WTC11 (cell line): ENCODE data around the gene FAXDC2. TPM values are rescaled to one million over a fixed set of nuclear protein-coding genes. Genes with fewer than 3 reads are reported as not detected.

ENCODE experiments used
- ATAC-seq: fragments of 200-7000 bp; cut with Tn5 transposase; 2 replicates; pipeline ENCODE4 v1.10.0; 2021; ENCODE audit warnings: mild to moderate bottlenecking, moderate library complexity
- CTCF ChIA-PET: fragments of 300-600 bp; sonication (Branson Sonifier 250); formaldehyde crosslinking; loops from one replicate; lab custom pipeline; 2021; ENCODE audit warnings: antibody characterized with exemption; lab: Charles Lee
- POLR2A ChIA-PET: fragments of 350-600 bp; sonication (Branson Sonifier 250); formaldehyde crosslinking; loops from one replicate; lab custom pipeline; 2021; ENCODE audit warnings: antibody characterized with exemption; lab: Charles Lee
- DNase-seq: peaks from one replicate; pipeline ENCODE4 v3.0.0; 2021; ENCODE audit warnings: low spot score
- H3K27ac Mint-ChIP-seq: 2 replicates; pipeline ENCODE4 v1.8.0; 2021; ENCODE audit warnings: mixed read lengths
- H3K27me3 Mint-ChIP-seq: 2 replicates; pipeline ENCODE4 v1.8.0; 2021; ENCODE audit warnings: low read depth, mild to moderate bottlenecking, moderate library complexity, mixed read lengths
- H3K36me3 Mint-ChIP-seq: 2 replicates; pipeline ENCODE4 v1.8.0; 2021; ENCODE audit warnings: mixed read lengths
- H3K4me1 Mint-ChIP-seq: 2 replicates; pipeline ENCODE4 v1.8.0; 2022; ENCODE audit warnings: mixed read lengths
- H3K4me3 Mint-ChIP-seq: 2 replicates; pipeline ENCODE4 v1.8.0; 2021; ENCODE audit warnings: mild to moderate bottlenecking, moderate library complexity, mixed read lengths
- H3K9me3 Mint-ChIP-seq: 2 replicates; pipeline ENCODE4 v1.8.0; 2021; ENCODE audit warnings: mixed read lengths
- ATF1 ChIP-seq: sonication (generic); formaldehyde crosslinking; IDR thresholded peaks from 2 replicates; pipeline ENCODE4 v1.8.1; 2023; ENCODE audit warnings: mild to moderate bottlenecking, moderate library complexity, missing genetic modification reagents
- ATF2 ChIP-seq: sonication (generic); formaldehyde crosslinking; IDR thresholded peaks from 2 replicates; pipeline ENCODE4 v1.8.1; 2022; ENCODE audit warnings: low read depth, missing genetic modification reagents, borderline replicate concordance
- ELF4 ChIP-seq: sonication (generic); formaldehyde crosslinking; IDR thresholded peaks from 2 replicates; pipeline ENCODE4 v1.8.1; 2022; ENCODE audit warnings: low read depth, mild to moderate bottlenecking, moderate library complexity, missing genetic modification reagents
- ESRRA ChIP-seq: sonication (generic); formaldehyde crosslinking; IDR thresholded peaks from 2 replicates; pipeline ENCODE4 v1.8.1; 2022; ENCODE audit warnings: mild to moderate bottlenecking, missing genetic modification reagents, borderline replicate concordance
- KAT7 ChIP-seq: sonication (generic); formaldehyde crosslinking; IDR thresholded peaks from 2 replicates; pipeline ENCODE4 v1.8.1; 2023; ENCODE audit warnings: missing genetic modification reagents, mild to moderate bottlenecking, borderline replicate concordance
- MYBL2 ChIP-seq: sonication (generic); formaldehyde crosslinking; IDR thresholded peaks from 2 replicates; pipeline ENCODE4 v1.8.1; 2023; ENCODE audit warnings: mild to moderate bottlenecking, moderate library complexity, missing genetic modification reagents
- RORB ChIP-seq: fragments of 250-450 bp; sonication (Bioruptor Pico); IDR thresholded peaks from 2 replicates; pipeline ENCODE4 v1.9.0; 2021; ENCODE audit warnings: mild to moderate bottlenecking
- SMAD4 ChIP-seq: sonication (generic); formaldehyde crosslinking; IDR thresholded peaks from 2 replicates; pipeline ENCODE4 v1.8.0; 2022; ENCODE audit warnings: mild to moderate bottlenecking, missing genetic modification reagents
- SP1 ChIP-seq: sonication (generic); formaldehyde crosslinking; conservative IDR thresholded peaks from 2 replicates; pipeline ENCODE4 v1.8.1; 2022; ENCODE audit warnings: missing genetic modification reagents
- TCF7 ChIP-seq: sonication (generic); formaldehyde crosslinking; IDR thresholded peaks from 2 replicates; pipeline ENCODE4 v1.8.0; 2022; ENCODE audit warnings: mild to moderate bottlenecking, low read depth, missing genetic modification reagents, moderate library complexity
- TP53 ChIP-seq: sonication (generic); formaldehyde crosslinking; IDR thresholded peaks from 2 replicates; pipeline ENCODE4 v1.8.1; 2023; ENCODE audit warnings: mild to moderate bottlenecking, missing genetic modification reagents
- ZNF232 ChIP-seq: sonication (generic); formaldehyde crosslinking; IDR thresholded peaks from 2 replicates; pipeline ENCODE4 v1.8.0; 2022; ENCODE audit warnings: mild to moderate bottlenecking, missing genetic modification reagents
- ZNF416 ChIP-seq: fragments of 250-450 bp; sonication (Bioruptor Pico); IDR thresholded peaks from 2 replicates; pipeline ENCODE4 v1.9.0; 2021; ENCODE audit warnings: mild to moderate bottlenecking, inconsistent platforms
- ZNF423 ChIP-seq: fragments of 250-450 bp; sonication (Bioruptor Pico); IDR thresholded peaks from 2 replicates; pipeline ENCODE4 v2.1.2; 2022; ENCODE audit warnings: mild to moderate bottlenecking, moderate library complexity
- ZNF532 ChIP-seq: fragments of 250-450 bp; sonication (Bioruptor Pico); IDR thresholded peaks from 2 replicates; pipeline ENCODE4 v1.9.0; 2021; ENCODE audit warnings: mild to moderate bottlenecking, borderline replicate concordance
- total RNA-seq: library from RNA; stranded (reverse); gene quantifications from 3 replicates; pipeline ENCODE4 v1.2.3, GENCODE V29; 2021
- TF ChIP-seq, protein P1 (sequence below): sonication (generic); formaldehyde crosslinking; IDR thresholded peaks from 2 replicates; pipeline ENCODE4 v1.8.0; 2022; ENCODE audit warnings: mild to moderate bottlenecking, missing genetic modification reagents
- TF ChIP-seq, protein P2 (sequence below): sonication (generic); formaldehyde crosslinking; IDR thresholded peaks from 2 replicates; pipeline ENCODE4 v1.8.1; 2022; ENCODE audit warnings: missing genetic modification reagents, borderline replicate concordance
- TF ChIP-seq, protein P3 (sequence below): sonication (generic); formaldehyde crosslinking; IDR thresholded peaks from 2 replicates; pipeline ENCODE4 v1.8.1; 2023; ENCODE audit warnings: mild to moderate bottlenecking, missing genetic modification reagents, moderate library complexity
- TF ChIP-seq, protein P4 (sequence below): sonication (generic); formaldehyde crosslinking; IDR thresholded peaks from 2 replicates; pipeline ENCODE4 v1.8.0; 2023; ENCODE audit warnings: missing genetic modification reagents

The FAXDC2 gene
- total RNA-seq, 1 experiment from 2014 or later: 3.9 TPM

DNA sequence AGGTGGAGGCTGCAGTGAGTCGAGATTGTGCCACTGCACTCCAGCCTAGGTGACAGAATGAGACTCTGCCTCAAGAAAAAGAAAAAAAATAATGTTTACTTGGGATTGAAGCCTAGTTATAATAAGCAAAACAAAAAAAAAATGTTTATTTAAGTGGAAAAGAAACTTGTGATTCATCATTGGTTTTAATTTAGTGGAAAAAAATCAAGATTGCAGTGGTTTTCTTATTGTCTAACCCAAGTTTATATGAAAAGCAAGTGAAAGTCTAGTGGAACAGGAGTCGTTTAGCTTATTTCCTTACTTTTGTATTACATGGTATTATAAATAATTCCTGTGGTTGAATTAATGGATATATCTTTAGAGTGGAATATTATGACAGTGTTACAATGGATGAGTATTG is 16.4 kb upstream of the FAXDC2 start:
- H3K4me1 Mint-ChIP-seq: no peaks in the 10 kb centered on the region; the same call in 1 of the 2 replicates
- no peak overlapping the region for H3K27ac Mint-ChIP-seq
- H3K36me3 Mint-ChIP-seq: peaks cover 63% of the 10 kb centered on the region
- H3K27me3 Mint-ChIP-seq: no peaks in the 10 kb centered on the region
- H3K9me3 Mint-ChIP-seq: no peaks in the 10 kb centered on the region
- ChIA-PET POLR2A (no interaction called here), CTCF (no interaction called here)
- TF ChIP-seq ESRRA (CRISPR knock-in tag) (no peak), SMAD4 (CRISPR knock-in tag) (no peak), ATF2 (CRISPR knock-in tag) (no peak), TCF7 (CRISPR knock-in tag) (no peak), SP1 (CRISPR knock-in tag) (no peak), ZNF416 (CRISPR knock-in tag) (no peak), ATF1 (CRISPR knock-in tag) (no peak), ELF4 (CRISPR knock-in tag) (no peak), RORB (CRISPR knock-in tag) (no peak), KAT7 (CRISPR knock-in tag) (no peak), ZNF423 (no peak), ZNF232 (no peak), TP53 (CRISPR knock-in tag) (no peak), MYBL2 (CRISPR knock-in tag) (no peak), ZNF532 (no peak)
- TF ChIP-seq, protein P1, sequence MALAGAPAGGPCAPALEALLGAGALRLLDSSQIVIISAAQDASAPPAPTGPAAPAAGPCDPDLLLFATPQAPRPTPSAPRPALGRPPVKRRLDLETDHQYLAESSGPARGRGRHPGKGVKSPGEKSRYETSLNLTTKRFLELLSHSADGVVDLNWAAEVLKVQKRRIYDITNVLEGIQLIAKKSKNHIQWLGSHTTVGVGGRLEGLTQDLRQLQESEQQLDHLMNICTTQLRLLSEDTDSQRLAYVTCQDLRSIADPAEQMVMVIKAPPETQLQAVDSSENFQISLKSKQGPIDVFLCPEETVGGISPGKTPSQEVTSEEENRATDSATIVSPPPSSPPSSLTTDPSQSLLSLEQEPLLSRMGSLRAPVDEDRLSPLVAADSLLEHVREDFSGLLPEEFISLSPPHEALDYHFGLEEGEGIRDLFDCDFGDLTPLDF (CRISPR knock-in tag): no peak
- TF ChIP-seq, protein P2, sequence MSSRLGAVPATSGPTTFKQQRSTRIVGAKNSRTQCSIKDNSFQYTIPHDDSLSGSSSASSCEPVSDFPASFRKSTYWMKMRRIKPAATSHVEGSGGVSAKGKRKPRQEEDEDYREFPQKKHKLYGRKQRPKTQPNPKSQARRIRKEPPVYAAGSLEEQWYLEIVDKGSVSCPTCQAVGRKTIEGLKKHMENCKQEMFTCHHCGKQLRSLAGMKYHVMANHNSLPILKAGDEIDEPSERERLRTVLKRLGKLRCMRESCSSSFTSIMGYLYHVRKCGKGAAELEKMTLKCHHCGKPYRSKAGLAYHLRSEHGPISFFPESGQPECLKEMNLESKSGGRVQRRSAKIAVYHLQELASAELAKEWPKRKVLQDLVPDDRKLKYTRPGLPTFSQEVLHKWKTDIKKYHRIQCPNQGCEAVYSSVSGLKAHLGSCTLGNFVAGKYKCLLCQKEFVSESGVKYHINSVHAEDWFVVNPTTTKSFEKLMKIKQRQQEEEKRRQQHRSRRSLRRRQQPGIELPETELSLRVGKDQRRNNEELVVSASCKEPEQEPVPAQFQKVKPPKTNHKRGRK (CRISPR knock-in tag): no peak
- TF ChIP-seq, protein P3, sequence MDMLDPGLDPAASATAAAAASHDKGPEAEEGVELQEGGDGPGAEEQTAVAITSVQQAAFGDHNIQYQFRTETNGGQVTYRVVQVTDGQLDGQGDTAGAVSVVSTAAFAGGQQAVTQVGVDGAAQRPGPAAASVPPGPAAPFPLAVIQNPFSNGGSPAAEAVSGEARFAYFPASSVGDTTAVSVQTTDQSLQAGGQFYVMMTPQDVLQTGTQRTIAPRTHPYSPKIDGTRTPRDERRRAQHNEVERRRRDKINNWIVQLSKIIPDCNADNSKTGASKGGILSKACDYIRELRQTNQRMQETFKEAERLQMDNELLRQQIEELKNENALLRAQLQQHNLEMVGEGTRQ (CRISPR knock-in tag): no peak
- TF ChIP-seq, protein P4, sequence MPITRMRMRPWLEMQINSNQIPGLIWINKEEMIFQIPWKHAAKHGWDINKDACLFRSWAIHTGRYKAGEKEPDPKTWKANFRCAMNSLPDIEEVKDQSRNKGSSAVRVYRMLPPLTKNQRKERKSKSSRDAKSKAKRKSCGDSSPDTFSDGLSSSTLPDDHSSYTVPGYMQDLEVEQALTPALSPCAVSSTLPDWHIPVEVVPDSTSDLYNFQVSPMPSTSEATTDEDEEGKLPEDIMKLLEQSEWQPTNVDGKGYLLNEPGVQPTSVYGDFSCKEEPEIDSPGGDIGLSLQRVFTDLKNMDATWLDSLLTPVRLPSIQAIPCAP (CRISPR knock-in tag): no peak
- DNase-seq: no peak
- H3K4me3 Mint-ChIP-seq: no peak overlapping the region
- no peak for ATAC-seq
